HG03280 (cell line): Measurements from ENCODE around the gene MED16.
"Not testable (repeated sequence)": the region's sequence is repeated elsewhere in the genome, so short reads cannot be mapped to it uniquely, and the experiment has no call there.

Experiments used
- ATAC-seq: cut with Tn5 transposase; IDR thresholded peaks from one replicate; pipeline ENCODE4 v1.9.1; 2021; ENCODE audit warnings: mild to moderate bottlenecking, moderate library complexity; ENCODE audit not compliant: unreplicated experiment

The MED16 gene

DNA sequence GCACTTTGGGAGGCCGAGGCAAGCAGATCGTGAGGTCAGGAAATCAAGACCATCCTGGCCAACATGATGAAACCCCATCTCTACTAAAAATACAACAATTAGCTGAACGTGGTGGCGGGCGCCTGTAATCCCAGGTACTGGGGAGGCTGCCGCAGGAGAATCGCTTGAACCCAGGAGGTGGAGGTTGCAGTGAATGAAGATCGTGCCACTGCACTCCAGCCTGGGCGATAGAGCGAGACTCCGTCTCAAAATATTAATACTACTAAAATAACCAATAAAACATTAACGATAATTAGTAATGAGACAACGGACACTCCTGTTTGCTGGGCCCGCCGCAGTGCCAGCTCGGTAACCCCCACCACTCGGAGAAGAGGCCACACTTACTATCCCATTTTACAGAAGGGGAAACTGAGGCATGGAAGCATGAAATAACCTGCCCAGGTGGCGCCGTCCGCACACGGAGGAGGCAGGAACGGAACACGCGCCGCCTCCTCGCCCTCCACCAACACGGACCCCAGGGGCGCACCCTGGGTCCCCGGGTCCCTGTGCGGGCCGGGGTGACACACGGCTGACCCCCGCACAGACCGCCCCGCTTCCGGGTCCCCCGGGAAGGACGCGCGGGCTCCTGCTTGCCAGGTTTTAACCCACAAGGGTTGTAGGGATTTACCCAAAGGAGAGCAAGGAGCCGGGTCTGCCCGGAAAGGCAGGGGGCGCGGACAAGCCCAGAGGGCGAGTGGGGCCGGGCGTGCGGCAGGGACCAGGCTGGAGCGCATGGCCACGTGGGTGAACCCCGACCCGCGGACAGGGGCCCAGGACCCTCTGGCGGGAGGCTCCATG, 18.4 kb upstream of the MED16 start:
- no peak for ATAC-seq

- ATAC-seq = no peak
Observed at GRCh38 chr19:907183-907853, 14.3 kb upstream of the MED16 start.

- ATAC-seq = no peak
Observed at GRCh38 chr19:906480-906879, 13.5 kb upstream of the MED16 start.

- no peak for ATAC-seq
Observed at GRCh38 chr19:904545-904944, 11.6 kb upstream of the MED16 start.

GRCh38 chr19:903266-903797, 10.3 kb upstream of the MED16 start:
- ATAC-seq = no peak

- no peak for ATAC-seq
Observed at GRCh38 chr19:902446-903226, 9.6 kb upstream of the MED16 start.

DNA sequence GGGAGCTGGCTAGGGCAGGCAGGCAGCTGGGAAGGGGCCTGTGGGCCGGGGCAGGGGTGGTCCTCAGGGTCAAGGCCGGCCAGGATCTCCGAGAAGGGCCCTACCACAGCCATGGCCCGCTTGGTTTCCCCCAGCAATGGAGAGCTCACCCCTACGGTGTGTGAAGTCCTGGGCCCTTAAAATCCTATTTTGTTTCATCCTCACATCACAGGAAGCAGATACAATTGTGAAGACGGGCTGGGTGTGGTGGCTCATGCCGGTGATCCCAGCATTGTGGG, 9.0 kb upstream of the MED16 start:
- ATAC-seq = no peak

GRCh38 chr19:901216-902092, 8.5 kb upstream of the MED16 start:
- ATAC-seq = no peak

- no peak for ATAC-seq
Observed at GRCh38 chr19:900302-901111, 7.5 kb upstream of the MED16 start.

DNA sequence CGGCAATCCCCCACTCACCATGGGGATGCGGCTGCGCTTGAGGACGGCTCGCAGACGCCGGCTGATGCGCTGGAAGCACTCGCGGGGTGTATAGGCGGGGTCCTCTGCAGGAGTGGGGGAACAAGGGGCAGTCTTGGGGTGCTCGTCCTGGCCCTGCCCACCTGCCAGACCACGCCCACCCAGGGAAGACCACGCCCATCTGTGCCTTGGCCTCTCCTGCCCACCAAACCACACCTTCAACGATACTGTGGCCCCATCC, 7.0 kb upstream of the MED16 start:
- ATAC-seq = no peak

DNA sequence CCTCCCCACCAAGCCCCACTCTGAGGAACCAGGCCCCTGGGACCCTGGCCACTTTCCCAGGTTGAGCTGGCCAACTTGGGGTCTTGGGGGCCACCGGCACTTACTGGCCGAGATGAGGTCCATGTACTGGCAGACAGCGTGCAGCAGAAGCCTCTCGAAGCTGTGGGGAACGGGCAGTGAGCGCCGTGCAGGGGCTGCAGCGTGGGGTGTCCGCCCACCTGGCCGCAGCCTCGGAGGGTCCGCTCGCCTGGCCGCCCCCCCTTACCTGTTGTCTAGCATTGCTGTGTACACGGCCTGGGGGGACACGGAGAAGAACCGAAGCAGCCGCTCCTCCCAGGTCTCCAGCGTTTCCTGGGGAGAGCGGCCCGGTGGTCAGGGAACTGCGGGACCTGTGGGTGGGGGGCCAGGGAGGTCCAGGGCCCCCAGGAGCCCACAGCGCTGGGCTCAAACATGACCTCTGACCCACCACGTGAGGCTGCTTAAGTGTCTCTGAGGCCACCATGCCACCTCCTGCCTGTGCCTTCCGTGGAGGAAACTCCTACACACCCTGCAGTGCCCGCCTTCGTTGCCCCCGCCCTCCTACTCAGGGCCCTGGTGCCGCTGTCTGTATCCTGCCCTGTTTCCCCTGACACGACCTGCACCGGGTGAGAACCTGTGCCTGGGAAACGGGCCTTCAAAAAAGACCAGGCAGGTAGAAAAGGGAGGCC, 6.5 kb upstream of the MED16 start:
- no peak for ATAC-seq

DNA sequence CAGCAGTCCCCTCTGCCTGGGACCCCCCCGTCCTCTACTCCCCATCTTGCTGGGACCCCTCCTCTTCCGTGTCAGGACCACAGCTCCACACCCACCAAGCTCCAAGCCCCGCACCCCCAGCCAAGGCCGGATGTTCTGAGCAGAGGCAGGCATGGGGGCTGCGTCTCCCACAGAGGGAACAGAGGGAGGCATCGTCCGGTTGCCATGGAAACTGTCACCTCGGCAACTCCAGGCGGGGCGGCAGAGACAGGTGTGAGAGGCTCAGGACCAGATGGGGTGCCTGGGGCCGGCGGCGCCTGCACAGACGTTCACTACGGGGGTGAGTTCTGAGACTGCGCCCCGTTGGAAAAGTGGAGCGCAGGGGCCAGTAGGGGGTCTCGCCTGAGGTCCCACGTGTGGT, 5.7 kb upstream of the MED16 start:
- ATAC-seq = no peak

- no peak for ATAC-seq
Observed at GRCh38 chr19:897442-898039, 4.6 kb upstream of the MED16 start.

- no peak for ATAC-seq
Observed at GRCh38 chr19:896999-897398, 4.0 kb upstream of the MED16 start.

- no peak for ATAC-seq
Observed at GRCh38 chr19:896434-896833, 3.4 kb upstream of the MED16 start.

DNA sequence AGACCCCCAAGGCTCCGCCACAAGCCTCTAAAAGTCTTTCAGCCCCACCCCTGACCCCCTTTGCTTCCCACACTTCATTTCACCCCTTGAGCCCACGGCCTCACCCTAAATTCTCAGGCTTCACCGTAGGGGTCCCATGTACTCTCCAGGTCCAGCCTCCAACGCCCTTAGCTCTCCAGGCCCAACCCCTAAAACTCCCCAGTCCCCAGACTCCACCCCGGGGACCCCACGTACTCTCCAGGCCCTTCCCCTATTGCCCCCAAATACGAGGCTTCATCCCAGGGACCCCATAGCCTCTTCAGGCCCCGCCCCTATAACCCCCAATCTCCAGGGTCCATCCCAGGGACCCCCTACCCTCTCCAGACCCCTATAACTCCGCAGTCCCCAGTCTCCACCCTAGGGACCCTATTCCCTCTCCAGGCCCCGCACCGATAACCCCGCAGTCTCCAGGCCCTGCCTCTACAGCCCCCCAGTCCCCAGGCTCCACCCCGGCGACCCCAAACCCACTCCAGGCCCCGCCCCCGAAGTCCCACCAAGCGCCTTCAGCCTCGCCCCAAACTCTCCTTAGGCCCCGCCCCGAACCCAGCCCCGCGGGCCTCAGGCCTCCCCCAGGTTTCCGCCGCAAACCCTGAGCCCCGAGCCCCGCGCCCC, 619 bp downstream of the MED16 start:
- no peak for ATAC-seq

GRCh38 chr19:891421-892200, 1.4 kb downstream of the MED16 start:
- not testable (repeated sequence) for ATAC-seq

DNA sequence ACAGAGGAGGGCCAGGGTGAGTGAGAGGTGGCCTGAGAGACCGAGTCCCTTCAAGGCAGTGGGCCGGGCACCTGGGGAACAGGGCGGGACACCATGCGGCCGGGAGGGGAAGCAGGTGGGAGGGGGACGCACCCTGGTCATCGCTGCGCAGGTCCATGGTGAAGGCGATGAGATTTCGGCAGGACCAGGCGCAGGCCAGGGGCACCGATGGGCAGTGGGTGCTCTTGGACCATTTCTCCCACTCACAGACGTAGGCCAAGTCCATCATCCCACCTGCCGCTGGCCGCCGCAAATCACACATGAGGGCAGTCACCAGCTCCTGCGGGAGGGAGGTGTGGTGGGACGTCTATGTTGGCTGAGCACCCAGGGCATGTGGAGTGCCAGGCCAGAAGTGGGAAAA, 2.2 kb downstream of the MED16 start:
- no peak for ATAC-seq
